GM11168 (cell line): ENCODE data around the gene POFUT2.
"Not testable (repeated sequence)": the region's sequence is repeated elsewhere in the genome, so short reads cannot be mapped to it uniquely, and the experiment has no call there.

Source experiments
- in situ Hi-C: fragments of 300-500 bp; cut with MboI; formaldehyde crosslinking; loops from one replicate; pipeline ENCODE4 v1.12.0; 2022; ENCODE audit warnings: low sequenced_read_pairs; ENCODE audit not compliant: unreplicated experiment

POFUT2 gene

GRCh38 chr21:45313015-45313414, 25.3 kb upstream of the POFUT2 start:
- in situ Hi-C loops = no loop called here

- in situ Hi-C loops = no loop called here
These were observed 24.6 kb upstream of the POFUT2 start for GRCh38 chr21:45312296-45312695.

GRCh38 chr21:45310459-45310858, 22.8 kb upstream of the POFUT2 start:
- in situ Hi-C loops = no loop called here

DNA sequence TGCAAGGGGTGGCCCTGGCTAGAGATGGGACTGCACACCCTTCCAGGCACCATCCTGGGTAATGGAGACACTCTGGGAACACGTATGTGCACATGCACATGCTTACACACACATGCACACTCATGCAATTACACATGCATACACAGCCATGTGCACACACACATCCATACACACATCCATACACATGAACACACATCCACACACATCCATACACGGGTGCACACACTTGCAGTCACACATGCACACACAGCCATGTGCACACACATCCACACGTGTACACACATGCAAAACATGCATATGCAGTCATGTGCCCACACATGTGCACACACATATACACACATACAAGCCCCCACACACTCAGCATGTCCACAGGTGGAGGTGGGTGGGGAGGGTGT, 22.3 kb upstream of the POFUT2 start:
- in situ Hi-C loops = no loop called here

GRCh38 chr21:45309069-45309986, 21.6 kb upstream of the POFUT2 start:
- in situ Hi-C loops = no loop called here

GRCh38 chr21:45308194-45309068, 20.7 kb upstream of the POFUT2 start:
- in situ Hi-C loops = no loop called here

DNA sequence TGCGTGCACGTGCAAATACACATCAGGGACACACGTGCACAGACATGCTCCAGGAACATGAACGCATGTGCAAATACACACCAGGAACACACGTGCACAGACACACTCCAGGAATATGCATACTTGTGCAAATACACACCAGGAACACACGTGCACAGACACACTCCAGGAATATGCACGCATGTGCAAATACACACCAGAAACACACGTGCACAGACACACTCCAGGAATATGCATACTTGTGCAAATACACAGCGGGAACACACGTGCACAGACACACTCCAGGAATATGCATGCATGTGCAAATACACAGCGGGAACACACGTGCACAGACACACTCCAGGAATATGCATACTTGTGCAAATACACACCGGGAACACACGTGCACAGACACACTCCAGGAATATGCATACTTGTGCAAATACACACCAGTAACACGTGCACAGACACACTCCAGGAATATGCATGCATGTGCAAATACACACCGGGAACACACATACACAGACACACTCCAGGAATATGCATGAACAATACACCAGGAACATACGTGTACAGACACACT, 20.0 kb upstream of the POFUT2 start:
- in situ Hi-C loops = not testable (repeated sequence)

DNA sequence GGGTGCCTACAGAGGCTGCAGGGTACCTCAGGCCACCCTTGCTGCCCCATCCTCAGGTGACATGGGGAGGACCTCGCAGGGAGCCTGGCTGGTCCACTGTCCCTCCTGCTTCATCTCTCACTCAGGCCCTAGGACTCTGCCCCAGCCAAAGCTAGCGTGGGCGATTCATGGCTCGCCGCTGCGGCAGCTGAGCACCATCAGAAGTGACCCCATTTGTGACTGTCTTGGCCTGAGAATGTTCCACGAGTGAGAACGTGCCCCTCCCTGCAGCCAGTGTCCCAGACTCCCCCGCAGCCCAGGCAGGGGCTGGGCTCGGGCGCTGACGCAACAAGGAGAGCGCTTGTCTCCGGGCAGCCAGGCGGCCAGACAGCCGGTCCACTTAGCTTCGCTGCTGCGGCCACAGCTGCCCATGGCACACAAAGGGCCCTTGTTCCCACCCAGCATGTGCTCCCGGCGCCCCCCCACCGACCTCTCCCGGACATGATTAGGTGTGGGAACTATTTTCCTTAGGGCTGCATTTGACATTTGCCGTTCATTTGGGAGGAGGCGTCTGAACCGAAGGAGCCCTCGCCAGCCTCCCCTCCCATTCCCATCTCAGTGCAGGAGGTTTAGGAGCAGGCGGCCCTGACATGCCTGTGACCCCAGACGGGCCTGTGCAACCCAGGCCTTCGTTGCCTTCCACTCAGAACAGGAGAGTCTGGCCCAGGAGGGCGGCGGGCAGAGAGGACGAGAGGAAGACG, 19.3 kb upstream of the POFUT2 start:
- in situ Hi-C loops = no loop called here

DNA sequence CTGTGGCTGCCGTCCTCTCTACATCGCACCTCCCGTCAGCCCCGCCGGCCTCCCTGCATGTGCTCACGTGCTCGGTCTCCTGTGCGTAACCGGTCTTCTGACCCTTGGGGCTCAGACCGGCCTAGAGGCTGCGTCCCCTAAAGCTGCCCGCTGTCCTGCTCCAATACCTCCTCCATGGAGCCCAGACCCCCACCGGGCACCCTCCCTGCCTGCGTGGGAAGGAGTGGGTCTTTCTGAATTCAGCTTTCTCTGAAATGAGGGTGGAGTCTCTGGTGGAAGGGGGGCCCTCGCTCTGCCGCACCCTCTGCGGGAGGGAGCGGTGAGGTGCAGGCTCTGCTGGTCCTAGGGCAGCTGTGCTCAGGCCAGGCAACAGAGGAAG, 18.7 kb upstream of the POFUT2 start:
- in situ Hi-C loops = no loop called here

DNA sequence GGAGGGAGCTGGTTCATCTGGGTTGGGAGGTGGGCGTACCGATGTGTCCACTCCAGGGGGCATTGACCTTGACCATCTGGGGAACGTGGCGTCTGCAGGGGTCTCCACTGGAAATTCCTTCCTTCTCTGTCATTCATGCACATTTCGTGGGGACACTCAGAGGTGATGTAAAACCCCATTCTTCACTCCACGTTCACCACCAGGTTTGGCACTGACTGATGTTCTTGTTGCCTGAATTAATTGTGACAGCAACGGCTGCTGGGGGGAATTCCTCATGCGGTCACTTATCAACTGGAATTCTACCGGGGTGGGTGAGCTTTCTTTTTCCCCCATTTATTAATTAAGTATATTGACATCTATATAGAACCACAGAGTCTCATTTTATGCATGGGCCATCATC, 18.1 kb upstream of the POFUT2 start:
- in situ Hi-C loops = no loop called here

DNA sequence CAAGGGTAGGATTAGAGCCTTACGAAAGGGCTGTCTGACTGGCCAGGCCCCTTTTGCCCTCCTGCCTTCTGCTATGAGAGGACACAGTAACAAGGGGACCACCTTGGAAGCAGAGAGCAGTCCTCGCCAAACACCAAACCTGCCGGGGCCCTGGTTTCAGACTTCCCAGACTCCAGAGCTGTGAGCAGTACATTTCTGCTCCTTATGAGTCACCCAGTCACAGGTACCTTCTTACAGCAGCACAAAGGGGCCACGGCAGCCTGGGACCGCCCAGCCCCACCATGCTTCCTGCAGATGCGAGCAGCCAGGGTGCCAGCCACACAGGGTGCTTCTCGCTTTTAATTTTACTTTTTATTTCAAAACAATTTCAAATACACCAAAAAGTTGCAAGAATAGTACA, 17.2 kb upstream of the POFUT2 start:
- in situ Hi-C loops = no loop called here

DNA sequence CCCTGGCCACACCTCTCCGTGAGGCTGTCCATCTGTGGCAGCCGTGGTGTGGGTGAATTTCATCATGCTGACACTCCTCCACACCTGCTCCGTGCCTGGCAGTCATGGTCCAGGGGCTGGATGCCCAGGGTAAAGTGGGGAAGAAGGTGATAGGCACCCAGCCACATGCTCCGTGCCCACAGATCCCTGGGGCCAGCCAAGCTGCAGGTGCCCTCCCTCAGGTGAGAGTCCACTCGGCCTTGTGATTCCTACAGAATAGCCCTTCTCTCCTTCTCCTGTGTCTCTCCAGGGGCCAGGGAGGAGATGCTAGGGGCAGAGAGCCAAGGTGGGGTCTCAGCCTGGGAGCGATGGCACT, 16.8 kb upstream of the POFUT2 start:
- in situ Hi-C loops = no loop called here

GRCh38 chr21:45303751-45304475, 16.2 kb upstream of the POFUT2 start:
- in situ Hi-C loops = no loop called here

GRCh38 chr21:45303091-45303615, 15.5 kb upstream of the POFUT2 start:
- in situ Hi-C loops = no loop called here

DNA sequence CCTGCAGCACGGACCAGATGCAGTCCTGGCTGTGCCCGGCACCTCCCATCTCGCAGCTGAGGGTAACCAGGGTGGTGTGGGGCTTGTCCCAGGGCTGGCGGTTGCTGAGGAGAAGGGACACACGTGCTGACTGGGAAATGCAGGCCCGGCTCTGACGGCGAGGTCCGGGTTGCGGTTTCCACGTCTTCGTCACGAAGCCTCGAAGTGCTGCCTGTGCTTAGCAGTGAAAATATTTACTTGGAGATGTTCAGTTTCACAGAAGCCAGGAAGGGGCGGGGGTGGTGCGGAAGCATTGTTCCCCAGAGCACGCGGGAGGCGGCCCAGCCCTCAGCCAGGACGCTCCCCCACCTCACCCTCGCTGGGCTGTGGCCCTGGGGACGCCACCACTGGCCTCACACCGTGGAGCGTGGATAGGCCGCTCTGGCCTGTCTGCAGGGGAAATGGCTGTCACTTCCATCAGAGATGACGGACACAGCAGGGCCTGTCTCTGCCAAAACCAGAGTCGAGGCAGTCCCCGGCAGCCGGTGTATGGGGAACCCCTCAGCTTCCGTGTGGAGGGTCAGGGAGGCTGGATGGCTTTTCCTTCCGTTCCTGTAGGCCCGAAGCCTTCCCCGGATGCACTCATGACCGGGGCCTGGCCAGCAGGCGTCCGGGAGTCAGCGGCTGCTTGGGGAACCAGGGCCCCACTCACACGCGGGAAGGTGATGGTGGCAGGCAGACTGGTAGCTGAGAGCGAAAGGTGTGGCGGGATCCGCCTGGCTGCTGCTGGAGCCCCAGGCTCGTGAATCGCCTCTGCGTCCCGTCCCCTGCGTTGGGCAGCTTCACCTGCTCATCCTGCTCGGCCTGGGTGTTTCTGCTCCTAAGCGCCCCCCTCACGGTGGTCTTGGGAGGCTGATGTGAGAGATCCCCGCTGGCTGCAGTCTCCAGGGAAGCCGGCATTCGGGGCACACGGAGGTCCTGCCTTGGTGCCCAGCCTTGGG, 14.7 kb upstream of the POFUT2 start:
- in situ Hi-C loops = no loop called here

DNA sequence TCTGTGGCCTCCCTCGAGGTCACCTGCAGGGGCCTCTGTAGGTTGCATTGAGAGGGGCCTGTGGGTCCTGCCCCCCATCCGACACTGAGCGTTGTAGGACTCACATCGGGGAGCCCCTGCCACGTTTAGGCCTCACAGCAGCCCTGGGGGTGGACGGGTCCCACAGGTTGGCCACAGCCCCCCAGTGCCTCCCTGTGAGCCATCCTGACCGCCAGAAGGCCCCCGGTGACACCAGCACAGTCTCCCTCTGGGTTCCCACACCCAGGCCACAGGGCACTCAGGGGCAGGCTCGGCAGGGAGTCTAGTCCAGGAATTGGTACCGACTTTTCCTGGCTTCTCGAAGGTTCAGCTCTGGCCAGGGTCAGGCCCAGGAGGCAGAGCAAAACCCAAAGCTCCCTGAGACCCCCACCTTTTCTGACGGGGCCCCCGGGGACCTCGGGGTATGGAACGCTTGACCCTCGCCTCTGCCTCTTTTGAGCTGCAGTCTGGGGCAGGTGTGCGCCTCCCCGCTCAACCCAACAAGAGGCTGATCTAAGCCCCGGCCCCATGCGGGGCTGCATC, 13.9 kb upstream of the POFUT2 start:
- in situ Hi-C loops = no loop called here

GRCh38 chr21:45300786-45301520, 13.3 kb upstream of the POFUT2 start:
- in situ Hi-C loops = no loop called here
